GM23338 (cell line): ENCODE results near the gene LCOR. TPM values are rescaled to one million over a fixed set of nuclear protein-coding genes. Genes with fewer than 3 reads are reported as not detected.

ENCODE experiments used
- ATAC-seq: fragments of 200-7000 bp; cut with Tn5 transposase; 3 replicates; pipeline ENCODE4 v1.9.1; 2020
- DNase-seq: peaks from one replicate; pipeline ENCODE4 v3.0.0-alpha.2; 2015; ENCODE audit warnings: low spot score
- H2AFZ ChIP-seq: fragments of 200-600 bp; sonication (generic); 2 replicates; pipeline ENCODE4 v1.8.0; 2016; ENCODE audit warnings: antibody characterized with exemption, mild to moderate bottlenecking, moderate library complexity
- H3F3A ChIP-seq: fragments of 200-600 bp; sonication (generic); replicated peaks from 2 replicates; pipeline ENCODE4 v1.8.0; 2017; ENCODE audit warnings: antibody characterized with exemption, mixed run types, low read depth
- H3K27ac ChIP-seq: fragments of 200-600 bp; sonication (generic); 2 replicates; pipeline ENCODE4 v1.6.1; 2016; ENCODE audit warnings: low read depth
- H3K27me3 ChIP-seq: fragments of 200-600 bp; sonication (generic); 2 replicates; pipeline ENCODE4 v1.8.0; 2016; ENCODE audit warnings: mild to moderate bottlenecking, mixed run types, moderate library complexity; ENCODE audit not compliant: insufficient read depth
- H3K36me3 ChIP-seq: fragments of 200-600 bp; sonication (generic); 2 replicates; pipeline ENCODE4 v1.8.0; 2016; ENCODE audit warnings: mild to moderate bottlenecking; ENCODE audit not compliant: insufficient read depth
- H3K4me1 ChIP-seq: fragments of 200-600 bp; sonication (generic); 2 replicates; pipeline ENCODE4 v1.8.0; 2016; ENCODE audit warnings: mild to moderate bottlenecking, moderate library complexity; ENCODE audit not compliant: insufficient read depth
- H3K4me2 ChIP-seq: fragments of 200-600 bp; sonication (generic); 2 replicates; pipeline ENCODE4 v1.7.1; 2017; ENCODE audit warnings: mixed run types
- H3K4me3 ChIP-seq: fragments of 200-600 bp; sonication (generic); 2 replicates; pipeline ENCODE4 v1.6.1; 2016; ENCODE audit warnings: mixed run types
- H3K79me2 ChIP-seq: fragments of 200-600 bp; sonication (generic); replicated peaks from 2 replicates; pipeline ENCODE4 v1.8.0; 2017; ENCODE audit warnings: mild to moderate bottlenecking; ENCODE audit not compliant: insufficient read depth
- H3K9me2 ChIP-seq: fragments of 200-600 bp; sonication (generic); 2 replicates; pipeline ENCODE4 v1.8.0; 2017; ENCODE audit not compliant: insufficient read depth
- H4K20me1 ChIP-seq: fragments of 200-600 bp; sonication (generic); replicated peaks from 2 replicates; pipeline ENCODE4 v1.8.0; 2017; ENCODE audit warnings: mild to moderate bottlenecking; ENCODE audit not compliant: insufficient read depth
- H3K27ac Mint-ChIP-seq: 2 replicates; pipeline ENCODE4 v1.8.0; 2020; ENCODE audit warnings: inconsistent platforms, mild to moderate bottlenecking, moderate library complexity, mixed read lengths
- H3K27me3 Mint-ChIP-seq: 3 replicates; pipeline ENCODE4 v1.8.0; 2022; ENCODE audit warnings: low read depth, mild to moderate bottlenecking, moderate library complexity, mixed read lengths, inconsistent platforms; ENCODE audit not compliant: insufficient read depth, poor library complexity
- H3K36me3 Mint-ChIP-seq: 3 replicates; pipeline ENCODE4 v1.8.0; 2021; ENCODE audit warnings: low read depth, mild to moderate bottlenecking, inconsistent platforms, moderate library complexity, mixed read lengths
- H3K4me1 Mint-ChIP-seq: 3 replicates; pipeline ENCODE4 v1.8.0; 2020; ENCODE audit warnings: mild to moderate bottlenecking, inconsistent platforms, mixed read lengths
- H3K4me3 Mint-ChIP-seq: 3 replicates; pipeline ENCODE4 v1.8.0; 2021; ENCODE audit warnings: moderate library complexity, mild to moderate bottlenecking, inconsistent platforms, mixed read lengths
- H3K9me3 Mint-ChIP-seq: 3 replicates; pipeline ENCODE4 v1.8.0; 2020; ENCODE audit warnings: moderate library complexity, mild to moderate bottlenecking, inconsistent platforms, mixed read lengths
- ETS1 ChIP-seq: IDR thresholded peaks from 2 replicates; pipeline ENCODE4 v1.6.1; 2016; ENCODE audit warnings: antibody characterized with exemption
- EZH2 ChIP-seq: fragments of 200-600 bp; sonication (generic); IDR thresholded peaks from one replicate; pipeline ENCODE4 v1.8.0; 2017; ENCODE audit warnings: antibody characterized with exemption, mild to moderate bottlenecking, low read depth; ENCODE audit not compliant: unreplicated experiment
- ZNF331 ChIP-seq: fragments of 250-450 bp; sonication (Bioruptor Pico); IDR thresholded peaks from 2 replicates; pipeline ENCODE4 v1.5.0; 2020; ENCODE audit warnings: low read depth, mild to moderate bottlenecking, moderate library complexity
- ZNF462 ChIP-seq: fragments of 250-450 bp; sonication (Bioruptor Pico); IDR thresholded peaks from 2 replicates; pipeline ENCODE4 v1.5.0; 2020; ENCODE audit warnings: mild to moderate bottlenecking, moderate library complexity
- polyA plus RNA-seq: library from polyadenylated mRNA; unstranded; fragments of >200 nt; fragmentation: Nextera tagmentation; extraction: Ambion mirVana; gene quantifications from 2 replicates; pipeline ENCODE4 v1.2.1, GENCODE V29; 2016
- total RNA-seq: library from RNA; depleted of rRNA; stranded (reverse); fragments of >200 nt; shearing (Covaris generic); gene quantifications from 2 replicates; pipeline ENCODE4 v1.2.3, GENCODE V29; 2014

The LCOR gene
- total and polyA plus RNA-seq, 2 experiments from 2014 or later = 6.9 to 14.9 TPM

DNA sequence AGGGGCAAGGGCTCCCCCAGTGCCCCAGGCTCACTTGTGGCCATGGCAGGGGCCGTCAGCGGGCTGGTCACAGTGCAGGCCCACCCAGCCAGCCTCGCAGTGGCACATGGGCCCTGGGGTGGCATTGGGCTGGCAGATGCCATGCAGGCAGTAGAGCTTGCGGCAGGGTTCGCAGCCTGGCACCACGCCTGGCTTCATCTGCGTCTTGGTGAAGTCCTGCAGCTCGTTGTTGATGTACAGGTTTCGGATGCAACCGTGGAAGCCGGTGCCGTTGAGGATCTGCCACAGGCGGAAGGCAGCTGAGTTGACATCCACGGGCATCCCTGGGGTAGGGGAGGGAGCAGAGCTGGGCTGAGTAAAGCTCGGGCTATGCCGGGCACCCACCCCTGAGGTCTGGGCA lies 170.6 kb downstream of the LCOR start (continued):
- TF ChIP-seq ZNF462 (CRISPR knock-in tag) = no peak
- no peak for TF ChIP-seq EZH2

DNA sequence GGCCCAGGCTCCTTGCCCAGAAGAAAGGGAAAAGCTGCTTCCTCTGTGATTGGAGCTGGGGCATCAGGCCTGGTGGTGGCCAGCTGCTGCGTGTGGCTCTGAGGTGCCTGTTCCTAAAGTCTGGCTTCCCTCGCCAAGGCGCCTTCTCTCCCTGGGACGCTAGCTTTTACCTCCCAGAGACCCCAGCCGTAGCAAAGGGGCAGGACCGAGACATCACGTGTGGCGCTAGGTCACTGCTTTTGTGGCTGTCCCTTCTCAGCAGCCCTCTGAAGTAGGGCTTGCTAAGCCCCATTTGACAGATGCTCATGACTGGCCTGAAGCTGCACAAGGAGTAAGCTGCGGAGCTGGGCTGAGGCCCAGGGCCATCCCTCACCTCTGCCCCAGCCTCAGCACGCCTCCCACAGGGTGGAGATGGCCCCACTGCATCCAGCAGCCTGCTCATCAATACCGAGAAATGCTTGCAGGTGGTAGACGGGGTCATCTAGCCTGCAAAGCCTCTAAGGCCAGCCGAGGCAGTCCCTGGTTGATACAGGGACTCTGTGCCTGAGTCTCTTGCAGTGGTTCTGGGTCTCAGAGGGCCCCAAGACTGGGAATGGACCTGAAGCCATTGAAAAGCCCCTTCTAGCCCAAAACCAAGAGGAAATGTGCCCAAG lies 171.2 kb downstream of the LCOR start:
- H3K4me2 ChIP-seq = no peak overlapping the region
- Mint-ChIP-seq H3K4me1 (peaks cover 8% of the 10 kb centered on the region), H3K36me3 (peaks cover 9% of the 10 kb centered on the region; the same call in 2 of the 3 replicates), H3K27ac (no peak overlapping the region), H3K9me3 (peaks cover 17% of the 10 kb centered on the region; the same call in 2 of the 3 replicates), H3K4me3 (no peak overlapping the region), H3K27me3 (peaks cover 2% of the 10 kb centered on the region)
- ATAC-seq (no peak), DNase-seq (no peak)
- no peaks in the 10 kb centered on the region for H3K79me2 ChIP-seq
- TF ChIP-seq ETS1 = no peak
- no peak for TF ChIP-seq EZH2
- TF ChIP-seq ZNF331 (CRISPR knock-in tag) = no peak
- H4K20me1 ChIP-seq = no peaks in the 10 kb centered on the region
- no peaks in the 10 kb centered on the region for H3K27me3 ChIP-seq
- H2AFZ ChIP-seq = no peak overlapping the region
- H3K36me3 ChIP-seq = no peaks in the 10 kb centered on the region; the same call in 1 of the 2 replicates
- no peak overlapping the region for H3K27ac ChIP-seq
- H3K4me3 ChIP-seq = no peak overlapping the region
- no peaks in the 10 kb centered on the region for H3F3A ChIP-seq
- H3K9me2 ChIP-seq = no peaks in the 10 kb centered on the region
- H3K4me1 ChIP-seq = no peaks in the 10 kb centered on the region; the same call in 1 of the 2 replicates
